Uterus (tissue), 4 donors: ENCODE results near the gene ITGA2. TPM values are rescaled to one million over a fixed set of nuclear protein-coding genes. Genes with fewer than 3 reads are reported as not detected.

Source experiments
- DNase-seq, 2 donors: peaks; one replicate each; pipeline ENCODE4 v3.0.0-alpha.2; 2019 to 2020
- H3K27ac ChIP-seq, 2 donors: fragments of 200-600 bp; sonication (generic); 1 replicate in 1 of 2; 2 replicates in 1 of 2; pipeline ENCODE4 v1.5.1; 2016 to 2018
- H3K27me3 ChIP-seq, 2 donors: fragments of 200-600 bp; sonication (generic); one replicate each; pipeline ENCODE4 v1.5.1; 2018 to 2019; ENCODE audit warnings: control low read depth in 1 of 2
- H3K36me3 ChIP-seq, 2 donors: fragments of 200-600 bp; sonication (generic); one replicate each; pipeline ENCODE4 v1.5.1; 2019; ENCODE audit warnings: control low read depth in 1 of 2
- H3K4me1 ChIP-seq, 2 donors: fragments of 200-600 bp; sonication (generic); one replicate each; pipeline ENCODE4 v1.5.1; 2018 to 2019; ENCODE audit warnings: control low read depth in 1 of 2
- H3K4me3 ChIP-seq, 2 donors: fragments of 200-600 bp; sonication (generic); 1 replicate in 1 of 2; 2 replicates in 1 of 2; pipeline ENCODE4 v1.5.1; 2018 to 2019; ENCODE audit warnings: mild to moderate bottlenecking in 1 of 2
- H3K9me3 ChIP-seq, 2 donors: fragments of 200-600 bp; sonication (generic); one replicate each; pipeline ENCODE4 v1.5.1; 2019; ENCODE audit warnings: control low read depth in 1 of 2
- POLR2A ChIP-seq, 2 donors: fragments of 450-650 bp; IDR thresholded peaks; one replicate each; pipeline ENCODE4 v1.6.1; 2016; ENCODE audit warnings: antibody characterized with exemption in 2 of 2, mild to moderate bottlenecking in 1 of 2, moderate library complexity in 1 of 2
- intact Hi-C: fragments of 100-400 bp; cut with DNase I; formaldehyde crosslinking; loops from one replicate; pipeline ENCODE4 v1.15.1; 2023; ENCODE audit warnings: low total_unique reads
- total RNA-seq, 4 donors: library from RNA; depleted of rRNA in 3 of 4; stranded (reverse); fragments of >200 nt in 3 of 4; gene quantifications; one replicate each; pipeline versions ENCODE4 v1.1.0 to v1.2.4, GENCODE V29; 2014 to 2023
- TF ChIP-seq, protein P1 (sequence below), 4 experiments: fragments of 200-600 bp in 2 of 4; fragments of 450-650 bp in 2 of 4; sonication (generic) in 2 of 4; IDR thresholded peaks; one replicate each; pipeline ENCODE4 v1.5.1; 2016 to 2019; ENCODE audit warnings: antibody characterized with exemption in 4 of 4, mild to moderate bottlenecking in 2 of 4, moderate library complexity in 1 of 4
- donor health status: DM: yes; HTN: yes; CAD: no.

The ITGA2 gene
- total RNA-seq, 4 donors from 2014 or later, result 1.3 to 22.4 (median 4.5) TPM

DNA sequence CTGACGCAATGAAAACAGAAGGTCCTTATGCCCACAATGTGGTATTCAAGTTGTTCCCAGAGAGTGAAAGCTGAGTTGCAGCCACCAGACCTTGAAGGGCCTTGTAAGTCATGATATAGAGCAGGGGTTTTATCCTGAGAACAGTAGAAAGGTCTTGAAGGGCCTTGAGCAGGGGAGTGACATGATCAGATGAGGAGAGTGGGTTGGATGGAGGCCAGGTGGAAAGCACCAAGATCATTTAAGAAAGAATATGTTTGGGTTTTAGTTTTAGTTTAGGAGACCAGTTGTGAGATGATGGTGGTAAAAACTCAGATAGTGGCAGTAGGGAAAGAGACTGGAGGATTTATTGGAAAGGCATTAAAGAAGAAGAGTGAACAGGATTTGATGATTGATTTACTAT is 5.9 kb downstream of the ITGA2 start:
- TF ChIP-seq, protein P1, sequence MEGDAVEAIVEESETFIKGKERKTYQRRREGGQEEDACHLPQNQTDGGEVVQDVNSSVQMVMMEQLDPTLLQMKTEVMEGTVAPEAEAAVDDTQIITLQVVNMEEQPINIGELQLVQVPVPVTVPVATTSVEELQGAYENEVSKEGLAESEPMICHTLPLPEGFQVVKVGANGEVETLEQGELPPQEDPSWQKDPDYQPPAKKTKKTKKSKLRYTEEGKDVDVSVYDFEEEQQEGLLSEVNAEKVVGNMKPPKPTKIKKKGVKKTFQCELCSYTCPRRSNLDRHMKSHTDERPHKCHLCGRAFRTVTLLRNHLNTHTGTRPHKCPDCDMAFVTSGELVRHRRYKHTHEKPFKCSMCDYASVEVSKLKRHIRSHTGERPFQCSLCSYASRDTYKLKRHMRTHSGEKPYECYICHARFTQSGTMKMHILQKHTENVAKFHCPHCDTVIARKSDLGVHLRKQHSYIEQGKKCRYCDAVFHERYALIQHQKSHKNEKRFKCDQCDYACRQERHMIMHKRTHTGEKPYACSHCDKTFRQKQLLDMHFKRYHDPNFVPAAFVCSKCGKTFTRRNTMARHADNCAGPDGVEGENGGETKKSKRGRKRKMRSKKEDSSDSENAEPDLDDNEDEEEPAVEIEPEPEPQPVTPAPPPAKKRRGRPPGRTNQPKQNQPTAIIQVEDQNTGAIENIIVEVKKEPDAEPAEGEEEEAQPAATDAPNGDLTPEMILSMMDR (IDR thresholded peaks at IDR 0.05), result no peak
- TF ChIP-seq POLR2A (IDR thresholded peaks at IDR 0.05), result no peak
- Histone ChIP-seq H3K9me3 (no peaks in the 10 kb centered on the region), H3K27me3 (no peaks in the 10 kb centered on the region), H3K4me3 (no peak overlapping the region), H3K4me1 (no peaks in the 10 kb centered on the region), H3K36me3 (no peaks in the 10 kb centered on the region), H3K27ac (no peak overlapping the region)
- intact Hi-C loops, result no loop called here
- DNase-seq, result no peak

- Histone ChIP-seq H3K27ac (no peak overlapping the region), H3K36me3 (no peaks in the 10 kb centered on the region), H3K4me1 (no peaks in the 10 kb centered on the region), H3K27me3 (no peaks in the 10 kb centered on the region), H3K9me3 (no peaks in the 10 kb centered on the region), H3K4me3 (no peak overlapping the region)
- no peak for DNase-seq
- intact Hi-C loops, result no loop called here
- TF ChIP-seq, protein P1 (IDR thresholded peaks at IDR 0.05), result no peak
- TF ChIP-seq POLR2A (IDR thresholded peaks at IDR 0.05), result no peak
Observed at GRCh38 chr5:52995914-52996313, 6.8 kb downstream of the ITGA2 start.

DNA sequence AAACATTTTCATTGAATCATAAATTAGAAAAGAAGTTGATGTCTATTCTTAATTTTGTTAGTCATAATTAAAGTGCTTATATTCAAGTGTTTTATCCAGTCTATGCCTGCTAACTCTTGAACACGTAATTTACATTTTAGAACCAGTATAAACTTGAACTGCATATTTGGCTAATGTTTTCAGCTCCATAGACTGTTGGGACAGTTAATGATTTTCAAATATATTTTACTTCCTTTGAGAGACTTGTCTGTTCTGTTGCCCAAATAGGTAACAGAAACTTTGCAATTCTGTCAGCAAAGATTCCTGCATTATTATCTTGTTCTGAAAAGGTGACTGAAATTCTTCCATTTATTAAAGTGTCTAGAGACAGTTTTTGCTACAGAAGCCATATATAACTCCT is 7.8 kb downstream of the ITGA2 start:
- Histone ChIP-seq H3K4me1 (no peaks in the 10 kb centered on the region), H3K36me3 (no peaks in the 10 kb centered on the region), H3K4me3 (no peak overlapping the region), H3K27me3 (no peaks in the 10 kb centered on the region), H3K27ac (no peak overlapping the region), H3K9me3 (no peaks in the 10 kb centered on the region)
- TF ChIP-seq POLR2A (IDR thresholded peaks at IDR 0.05), result no peak
- TF ChIP-seq, protein P1 (IDR thresholded peaks at IDR 0.05), result no peak
- intact Hi-C loops, result no loop called here
- DNase-seq, result no peak

- Histone ChIP-seq H3K27me3 (no peaks in the 10 kb centered on the region), H3K4me3 (no peak overlapping the region), H3K27ac (no peak overlapping the region), H3K9me3 (no peaks in the 10 kb centered on the region), H3K36me3 (no peaks in the 10 kb centered on the region), H3K4me1 (no peaks in the 10 kb centered on the region)
- no peak for DNase-seq
- TF ChIP-seq, protein P1 (IDR thresholded peaks at IDR 0.05), result no peak
- TF ChIP-seq POLR2A (IDR thresholded peaks at IDR 0.05), result no peak
- intact Hi-C loops, result no loop called here
Observed at GRCh38 chr5:52997424-52997823, 8.3 kb downstream of the ITGA2 start.

DNA sequence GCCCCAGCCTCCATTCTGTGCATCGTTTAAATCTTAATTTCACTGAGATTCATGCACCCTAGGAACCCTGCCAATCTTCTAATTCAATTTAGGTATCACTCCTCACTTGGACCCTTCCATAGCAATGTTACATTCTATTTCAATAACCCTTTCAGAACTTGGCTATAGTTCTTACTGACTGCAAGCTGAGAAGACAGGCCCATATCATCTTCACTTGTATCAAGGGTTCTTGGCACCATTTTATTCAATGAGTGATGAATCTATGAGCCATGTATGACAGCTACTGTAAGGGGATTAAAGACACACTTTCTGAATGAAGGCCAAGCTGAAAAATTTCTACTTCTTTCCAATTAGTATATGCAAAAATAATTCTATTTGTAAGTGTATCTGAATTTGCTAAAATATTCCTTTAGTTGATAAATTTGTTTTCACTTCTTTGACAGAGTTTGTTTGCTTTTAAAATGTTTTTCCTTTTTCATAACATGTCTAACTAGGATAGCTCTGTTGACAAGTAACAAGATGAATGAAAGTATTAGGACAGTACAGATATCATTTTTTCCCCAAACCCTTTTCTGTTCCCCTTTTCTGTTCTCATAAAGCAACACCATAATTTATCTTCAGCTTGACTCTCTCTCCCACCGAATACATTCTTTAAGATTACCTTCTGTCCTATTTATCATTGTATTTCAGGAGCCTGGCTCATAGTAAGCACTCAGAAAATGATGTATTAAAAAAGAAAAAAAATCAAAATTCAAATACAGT is 9.6 kb downstream of the ITGA2 start:
- intact Hi-C loops, result no loop called here
- Histone ChIP-seq H3K36me3 (no peaks in the 10 kb centered on the region), H3K27me3 (no peaks in the 10 kb centered on the region), H3K4me1 (no peaks in the 10 kb centered on the region), H3K4me3 (no peak overlapping the region), H3K27ac (no peak overlapping the region), H3K9me3 (no peaks in the 10 kb centered on the region)
- no peak for DNase-seq
- no peak for TF ChIP-seq POLR2A (IDR thresholded peaks at IDR 0.05)
- TF ChIP-seq, protein P1 (IDR thresholded peaks at IDR 0.05), result no peak
